ENCODE data around the gene PARD3B.

Gene PARD3B

GRCh38 chr2:205655779-205656456 lies 1110.6 kb downstream of the PARD3B start:
- no peak for DNase-seq

- no peak for DNase-seq
Measured at GRCh38 chr2:205656461-205656860, 1111.2 kb downstream of the PARD3B start.

- DNase-seq: no peak
Measured at GRCh38 chr2:205656941-205657340, 1111.7 kb downstream of the PARD3B start.

- no peak for DNase-seq
Measured at GRCh38 chr2:205657579-205657978, 1112.3 kb downstream of the PARD3B start.

GRCh38 chr2:205658068-205658467 lies 1112.8 kb downstream of the PARD3B start:
- DNase-seq: no peak

GRCh38 chr2:205658572-205658971 lies 1113.3 kb downstream of the PARD3B start:
- no peak for DNase-seq

- no peak for DNase-seq
Measured at GRCh38 chr2:205659922-205660321, 1114.6 kb downstream of the PARD3B start.

- DNase-seq: no peak
Measured at GRCh38 chr2:205660521-205661124, 1115.3 kb downstream of the PARD3B start.

- no peak for DNase-seq
Measured at GRCh38 chr2:205661281-205661680, 1116.0 kb downstream of the PARD3B start.

GRCh38 chr2:205662206-205662965 lies 1117.1 kb downstream of the PARD3B start:
- no peak for DNase-seq

- DNase-seq: no peak
Measured at GRCh38 chr2:205665791-205666190, 1120.5 kb downstream of the PARD3B start.
